KMS-11 (cell line): ENCODE measurements around the gene GCSAML.
A peak's percentile ranks its signal among the peaks of the same experiment; 100 is the strongest.

Experiments
- H2AFZ ChIP-seq: fragments of 200-600 bp; sonication (generic); 2 replicates; pipeline ENCODE4 v1.6.1; 2016; ENCODE audit warnings: antibody characterized with exemption, mixed run types, low read depth
- H3K27ac ChIP-seq: fragments of 200-600 bp; sonication (generic); 2 replicates; pipeline ENCODE4 v1.6.1; 2016; ENCODE audit warnings: mild to moderate bottlenecking, mixed run types
- H3K27me3 ChIP-seq: fragments of 200-600 bp; sonication (generic); 2 replicates; pipeline ENCODE4 v1.6.1; 2017; ENCODE audit warnings: mild to moderate bottlenecking, low read depth, mixed run types, moderate library complexity; ENCODE audit not compliant: insufficient read depth
- H3K36me3 ChIP-seq: fragments of 200-600 bp; sonication (generic); 2 replicates; pipeline ENCODE4 v1.6.1; 2017; ENCODE audit warnings: mild to moderate bottlenecking, mixed run types; ENCODE audit not compliant: insufficient read depth
- H3K4me1 ChIP-seq: fragments of 200-600 bp; sonication (generic); 2 replicates; pipeline ENCODE4 v1.6.1; 2016; ENCODE audit warnings: mild to moderate bottlenecking, low read depth, mixed run types; ENCODE audit not compliant: poor library complexity, severe bottlenecking
- H3K4me2 ChIP-seq: fragments of 200-600 bp; sonication (generic); 2 replicates; pipeline ENCODE4 v1.7.0; 2016; ENCODE audit warnings: mild to moderate bottlenecking, mixed run types
- H3K4me3 ChIP-seq: fragments of 200-600 bp; sonication (generic); IDR thresholded peaks from 2 replicates; pipeline ENCODE4 v1.6.1; 2017; ENCODE audit warnings: low read depth, low read length, mixed read lengths; ENCODE audit not compliant: insufficient read depth
- H3K79me2 ChIP-seq: fragments of 200-600 bp; sonication (generic); 2 replicates; pipeline ENCODE4 v1.6.1; 2016; ENCODE audit warnings: low read depth, mixed run types; ENCODE audit not compliant: insufficient read depth
- H3K9ac ChIP-seq: fragments of 200-600 bp; sonication (generic); 2 replicates; pipeline ENCODE4 v1.6.1; 2016; ENCODE audit warnings: mild to moderate bottlenecking, mixed run types
- H4K20me1 ChIP-seq: fragments of 200-600 bp; sonication (generic); 2 replicates; pipeline ENCODE4 v1.6.1; 2016; ENCODE audit warnings: mild to moderate bottlenecking, mixed run types; ENCODE audit not compliant: insufficient read depth
- CTCF ChIP-seq: fragments of 200-600 bp; sonication (generic); conservative IDR thresholded peaks from 2 replicates; pipeline ENCODE4 v1.6.1; 2017; ENCODE audit warnings: low read depth, mild to moderate bottlenecking, antibody characterized with exemption, low read length, moderate library complexity, mixed read lengths

Gene GCSAML

DNA sequence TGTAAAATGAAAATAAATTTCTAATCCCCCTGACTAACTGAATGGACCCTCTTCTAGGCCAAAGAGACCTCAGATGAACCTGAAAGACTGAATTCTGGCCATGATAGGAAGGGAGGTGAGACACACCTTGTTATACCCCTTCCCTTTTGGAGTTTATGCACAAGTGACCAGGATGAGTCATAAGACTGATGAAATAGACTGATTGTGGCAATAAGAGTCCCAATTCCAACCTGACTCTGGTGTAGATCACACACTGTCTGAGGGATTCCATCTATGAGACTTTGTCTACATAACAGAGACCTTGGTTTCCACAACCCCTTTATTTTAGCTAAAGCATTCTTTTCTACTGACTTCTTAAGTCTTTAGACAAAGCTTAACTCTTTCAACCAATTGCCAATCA lies 25.7 kb downstream of the GCSAML start:
- no peaks in the 10 kb centered on the region for H3K27me3 ChIP-seq
- no peak overlapping the region for H3K27ac ChIP-seq
- no peaks in the 10 kb centered on the region for H3K36me3 ChIP-seq
- no peak overlapping the region for H3K4me3 ChIP-seq
- no peaks in the 10 kb centered on the region for H4K20me1 ChIP-seq
- no peaks in the 10 kb centered on the region for H3K4me1 ChIP-seq
- H3K9ac ChIP-seq = no peak overlapping the region
- no peak overlapping the region for H3K4me2 ChIP-seq
- no peak overlapping the region for H2AFZ ChIP-seq
- TF ChIP-seq CTCF = no peak
- no peaks in the 10 kb centered on the region for H3K79me2 ChIP-seq

DNA sequence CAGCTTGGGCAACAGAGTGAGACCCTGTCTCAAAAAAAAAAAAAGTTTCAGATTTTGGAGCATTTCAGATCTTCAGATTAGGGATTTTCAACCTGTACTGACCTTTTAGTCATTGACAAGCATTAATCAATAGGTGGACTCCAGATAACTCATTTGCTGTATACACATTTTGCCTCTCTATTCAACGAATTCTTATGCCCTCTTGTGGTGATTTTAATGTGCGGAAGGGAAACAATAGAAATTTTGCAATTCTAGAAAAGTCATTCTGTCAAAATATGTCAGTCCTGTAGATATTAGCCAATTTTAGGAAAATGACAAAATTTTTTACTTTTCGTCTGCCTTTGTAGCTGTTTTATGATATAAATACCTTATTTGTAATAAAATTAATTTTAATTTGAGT lies 27.6 kb downstream of the GCSAML start:
- Histone ChIP-seq H3K27me3 (no peaks in the 10 kb centered on the region), H3K4me2 (no peak overlapping the region), H3K79me2 (no peaks in the 10 kb centered on the region), H3K4me1 (no peaks in the 10 kb centered on the region), H3K4me3 (no peak overlapping the region), H4K20me1 (no peaks in the 10 kb centered on the region), H3K27ac (no peak overlapping the region), H3K36me3 (no peaks in the 10 kb centered on the region), H3K9ac (no peak overlapping the region), H2AFZ (no peak overlapping the region)
- TF ChIP-seq CTCF = peak; percentile 44; the same call in 1 of the 2 replicates

- Histone ChIP-seq H3K27ac (no peak overlapping the region), H3K27me3 (no peaks in the 10 kb centered on the region), H4K20me1 (no peaks in the 10 kb centered on the region), H3K36me3 (no peaks in the 10 kb centered on the region), H3K4me2 (no peak overlapping the region), H2AFZ (no peak overlapping the region), H3K79me2 (no peaks in the 10 kb centered on the region), H3K4me1 (no peaks in the 10 kb centered on the region), H3K4me3 (no peak overlapping the region), H3K9ac (no peak overlapping the region)
- TF ChIP-seq CTCF = no peak
Observed at GRCh38 chr1:247578946-247579460, 30.1 kb downstream of the GCSAML start.

DNA sequence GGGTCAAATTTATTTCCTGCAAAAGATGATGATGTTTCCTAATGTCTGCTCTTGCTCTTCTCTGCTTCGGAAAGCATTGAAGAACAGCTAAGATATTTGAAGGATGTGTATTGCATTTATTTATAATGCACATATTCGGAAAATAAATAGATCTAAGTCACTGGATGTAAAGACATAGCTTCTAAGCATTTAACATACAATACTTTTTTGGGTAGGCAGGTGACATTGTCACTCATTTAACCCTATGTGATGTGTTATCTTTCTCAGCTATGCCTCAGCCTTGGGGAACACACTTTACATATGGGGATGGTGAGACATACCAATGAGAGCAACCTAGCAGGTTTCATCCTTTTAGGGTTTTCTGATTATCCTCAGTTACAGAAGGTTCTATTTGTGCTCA lies 39.1 kb downstream of the GCSAML start, which contains the start of gene OR2G2:
Gene OR2G2, plus strand, starts transcription at position 301 of the 400 bp plus-strand sequence. Its CDS starts 0 bp downstream, at position 301.
- no peak for TF ChIP-seq CTCF
- H3K27me3 ChIP-seq = no peaks in the 10 kb centered on the region

More for the DNA sequence above, 39.1 kb downstream of the GCSAML start, which contains the start of gene OR2G2:
- no peaks in the 10 kb centered on the region for H3K36me3 ChIP-seq
- H3K4me2 ChIP-seq = no peak within 1 kb of the TSS
- H4K20me1 ChIP-seq = no peaks in the 10 kb centered on the region
- H3K27ac ChIP-seq = no peak within 1 kb of the TSS
- H3K9ac ChIP-seq = no peak within 1 kb of the TSS
- no peaks in the 10 kb centered on the region for H3K79me2 ChIP-seq
- no peak within 1 kb of the TSS for H3K4me3 ChIP-seq
- H2AFZ ChIP-seq = no peak within 1 kb of the TSS
- no peaks in the 10 kb centered on the region for H3K4me1 ChIP-seq
